ENCODE measurements around the gene ELOVL7. TPM values are rescaled to one million over a fixed set of nuclear protein-coding genes. Genes with fewer than 3 reads are reported as not detected.

Gene ELOVL7
- polyA plus RNA-seq, 1 experiment = 0.02 TPM

GRCh38 chr5:60754495-60754894 lies 89.6 kb downstream of the ELOVL7 start:
- POLR2A ChIA-PET = no interaction called here
- no peak for TF ChIP-seq CTCF (IDR thresholded peaks at IDR 0.05; ENCODE audit: insufficient read depth, low read depth, low read length)
- no peak for DNase-seq (ENCODE audit: low read depth)
- Histone ChIP-seq H3K27me3 (ENCODE audit: control insufficient read depth, insufficient read depth, low read length) (no peaks in the 10 kb centered on the region), H3K4me3 (ENCODE audit: low read depth, low read length) (no peak overlapping the region), H3K36me3 (ENCODE audit: control insufficient read depth, insufficient read depth, low read length) (no peaks in the 10 kb centered on the region)
- CTCF ChIA-PET = no interaction called here

- H3K36me3 ChIP-seq (ENCODE audit: control insufficient read depth, insufficient read depth, low read length) = no peaks in the 10 kb centered on the region
- no peak overlapping the region for H3K4me3 ChIP-seq (ENCODE audit: low read depth, low read length)
- H3K27me3 ChIP-seq (ENCODE audit: control insufficient read depth, insufficient read depth, low read length) = no peaks in the 10 kb centered on the region
- no peak for DNase-seq (ENCODE audit: low read depth)
- CTCF ChIA-PET = no interaction called here
- POLR2A ChIA-PET = no interaction called here
- TF ChIP-seq CTCF (IDR thresholded peaks at IDR 0.05; ENCODE audit: insufficient read depth, low read depth, low read length) = no peak
Observed at GRCh38 chr5:60744682-60745081, 99.4 kb downstream of the ELOVL7 start.

- Histone ChIP-seq H3K36me3 (ENCODE audit: control insufficient read depth, insufficient read depth, low read length) (no peaks in the 10 kb centered on the region), H3K27me3 (ENCODE audit: control insufficient read depth, insufficient read depth, low read length) (no peaks in the 10 kb centered on the region), H3K4me3 (ENCODE audit: low read depth, low read length) (no peak overlapping the region)
- CTCF ChIA-PET = no interaction called here
- no peak for TF ChIP-seq CTCF (IDR thresholded peaks at IDR 0.05; ENCODE audit: insufficient read depth, low read depth, low read length)
- POLR2A ChIA-PET = no interaction called here
- DNase-seq (ENCODE audit: low read depth) = no peak
Observed at GRCh38 chr5:60743511-60744314, 100.4 kb downstream of the ELOVL7 start.

GRCh38 chr5:60740322-60740721 lies 103.7 kb downstream of the ELOVL7 start:
- H3K27me3 ChIP-seq (ENCODE audit: control insufficient read depth, insufficient read depth, low read length) = no peaks in the 10 kb centered on the region
- POLR2A ChIA-PET = no interaction called here
- TF ChIP-seq CTCF (IDR thresholded peaks at IDR 0.05; ENCODE audit: insufficient read depth, low read depth, low read length) = no peak
- no peak for DNase-seq (ENCODE audit: low read depth)
- no peak overlapping the region for H3K4me3 ChIP-seq (ENCODE audit: low read depth, low read length)
- H3K36me3 ChIP-seq (ENCODE audit: control insufficient read depth, insufficient read depth, low read length) = no peaks in the 10 kb centered on the region
- CTCF ChIA-PET = no interaction called here

- DNase-seq (ENCODE audit: low read depth) = no peak
- no peak overlapping the region for H3K4me3 ChIP-seq (ENCODE audit: low read depth, low read length)
- H3K27me3 ChIP-seq (ENCODE audit: control insufficient read depth, insufficient read depth, low read length) = no peaks in the 10 kb centered on the region
- ChIA-PET POLR2A (no interaction called here), CTCF (no interaction called here)
- TF ChIP-seq CTCF (IDR thresholded peaks at IDR 0.05; ENCODE audit: insufficient read depth, low read depth, low read length) = no peak
- no peaks in the 10 kb centered on the region for H3K36me3 ChIP-seq (ENCODE audit: control insufficient read depth, insufficient read depth, low read length)
Observed at GRCh38 chr5:60738933-60739332, 105.1 kb downstream of the ELOVL7 start.

Data from BJ (cell line).